Transverse colon (tissue), 4 donors: ENCODE results near the gene CCDC160. TPM values are rescaled to one million over a fixed set of nuclear protein-coding genes. Genes with fewer than 3 reads are reported as not detected.

Experiments
- DNase-seq: peaks from one replicate; pipeline ENCODE4 v3.0.0-alpha.2; 2019
- H3K27ac ChIP-seq, 4 donors: fragments of 200-600 bp; sonication (generic); 2 replicates each; pipeline ENCODE4 v1.5.1; 2016 to 2018; ENCODE audit warnings: inconsistent platforms in 4 of 4
- H3K27me3 ChIP-seq: fragments of 200-600 bp; sonication (generic); 2 replicates; pipeline ENCODE4 v1.5.1; 2017; ENCODE audit warnings: inconsistent platforms
- H3K36me3 ChIP-seq, 4 donors: fragments of 200-600 bp; sonication (generic); 2 replicates each; pipeline ENCODE4 v1.5.1; 2017 to 2019; ENCODE audit warnings: inconsistent platforms in 4 of 4
- H3K4me1 ChIP-seq, 4 donors: fragments of 200-600 bp; sonication (generic); 2 replicates each; pipeline ENCODE4 v1.5.1; 2017 to 2020; ENCODE audit warnings: inconsistent platforms in 4 of 4
- H3K4me3 ChIP-seq, 4 donors: fragments of 200-600 bp; sonication (generic); 1 replicate in 1 of 4; 2 replicates in 3 of 4; pipeline versions ENCODE4 v1.5.1 to v1.6.1; 2017 to 2019; ENCODE audit warnings: inconsistent platforms in 4 of 4
- H3K9me3 ChIP-seq, 2 donors: fragments of 200-600 bp; sonication (generic); 2 replicates each; pipeline ENCODE4 v1.5.1; 2017 to 2019; ENCODE audit warnings: inconsistent platforms in 2 of 2
- CTCF ChIP-seq, 5 experiments: fragments of 200-600 bp in 3 of 5; fragments of 450-650 bp in 2 of 5; sonication (generic) in 3 of 5; IDR thresholded peaks; 1 replicate in 2 of 5; 2 replicates in 3 of 5; pipeline ENCODE4 v1.5.1; 2016 to 2017; ENCODE audit warnings: antibody characterized with exemption in 5 of 5, inconsistent platforms in 3 of 5, mild to moderate bottlenecking in 2 of 5, moderate library complexity in 1 of 5
- EP300 ChIP-seq: sonication (generic); formaldehyde crosslinking; IDR thresholded peaks from one replicate; pipeline ENCODE4 v1.6.1; 2017; ENCODE audit warnings: antibody characterized with exemption, low read depth
- POLR2A ChIP-seq: fragments of 450-650 bp; IDR thresholded peaks from one replicate; pipeline ENCODE4 v1.6.1; 2016; ENCODE audit warnings: antibody characterized with exemption, mild to moderate bottlenecking, moderate library complexity
- POLR2AphosphoS5 ChIP-seq, 3 donors: sonication (generic); formaldehyde crosslinking; IDR thresholded peaks; one replicate each; pipeline ENCODE4 v1.6.1; 2016; ENCODE audit warnings: antibody characterized with exemption in 3 of 3
- WGBS, 2 donors: methylation state at CpG; one replicate each; pipeline ENCODE4 v1.1.5; 2018; ENCODE audit warnings: low coverage in 1 of 2; 5-methylcytosine and 5-hydroxymethylcytosine counted together
- in situ Hi-C, 4 donors: fragments of 200-750 bp; cut with MboI; loops; one replicate each; pipeline versions ENCODE4 v1.15.0 to v1.15.1; 2017; ENCODE audit warnings: low sequenced_read_pairs in 3 of 4, low pct_ligation_motif_present in 1 of 4, low pct_unique_long_range_greater_than_20kb in 1 of 4
- intact Hi-C: fragments of 100-400 bp; cut with DNase I; formaldehyde crosslinking; loops from one replicate; pipeline ENCODE4 v1.15.1; 2023; ENCODE audit warnings: low total_unique reads
- total RNA-seq, 4 donors: library from RNA; depleted of rRNA; stranded (reverse); fragments of >200 nt; gene quantifications; one replicate each; pipeline ENCODE4 v1.1.0, GENCODE V29; 2016

Gene CCDC160
- total RNA-seq: under 1 TPM in 1 of 4 donors, not detected in 3; 0.64 TPM

GRCh38 chrX:134236626-134237614, at the start of gene CCDC160:
CCDC160 (plus strand) TSS chrX:134237182; CDS start chrX:134244801, 7,619 bp downstream.
- intact Hi-C loops: no loop called here
- peak; percentile 30 for DNase-seq
- in situ Hi-C loops: no loop called here
- no peaks in the 10 kb centered on the region for H3K36me3 ChIP-seq
- peaks cover 0 to 4% (median 0%) of the 10 kb centered on the region in 4 donors for H3K4me1 ChIP-seq
- WGBS, 2 donors: 46% methylated on average over 40 of the region's 70 CpGs; no CpG with 5 or more reads in 1 of the 2 donors
- H3K27ac ChIP-seq: no peak within 1 kb of the TSS
- no peak for TF ChIP-seq CTCF (IDR thresholded peaks at IDR 0.05)
- no peak for TF ChIP-seq POLR2AphosphoS5 (IDR thresholded peaks at IDR 0.05)
- TF ChIP-seq POLR2A: no peak
- no peak for TF ChIP-seq EP300
- peak within 1 kb of the TSS; percentile 27 to 51 (median 36) for H3K4me3 ChIP-seq
- H3K27me3 ChIP-seq: peaks cover 9% of the 10 kb centered on the region
- no peaks in the 10 kb centered on the region for H3K9me3 ChIP-seq

- 42 to 71% methylated on average over 1 to 2 of the region's 2 CpGs for WGBS, 2 donors
- no peak overlapping the region for H3K4me3 ChIP-seq
- H3K36me3 ChIP-seq: no peaks in the 10 kb centered on the region
- no peak overlapping the region for H3K27ac ChIP-seq
- DNase-seq: no peak
- H3K27me3 ChIP-seq: no peaks in the 10 kb centered on the region
- intact Hi-C loops (no loop called here), in situ Hi-C loops (no loop called here)
- H3K9me3 ChIP-seq: no peaks in the 10 kb centered on the region
- H3K4me1 ChIP-seq: no peaks in the 10 kb centered on the region
- TF ChIP-seq CTCF (IDR thresholded peaks at IDR 0.05) (no peak), EP300 (no peak), POLR2A (no peak), POLR2AphosphoS5 (IDR thresholded peaks at IDR 0.05) (no peak)
These were observed 45.7 kb upstream of the CCDC160 start for GRCh38 chrX:134191281-134191680.

GRCh38 chrX:134194915-134195314, 42.1 kb upstream of the CCDC160 start:
- TF ChIP-seq CTCF (IDR thresholded peaks at IDR 0.05) (no peak), POLR2A (no peak), POLR2AphosphoS5 (IDR thresholded peaks at IDR 0.05) (no peak)
- no peaks in the 10 kb centered on the region for H3K4me1 ChIP-seq
- no peaks in the 10 kb centered on the region for H3K36me3 ChIP-seq
- DNase-seq: no peak
- 93 to 98% methylated on average over 4 to 6 of the region's 6 CpGs for WGBS, 2 donors
- H3K27me3 ChIP-seq: no peaks in the 10 kb centered on the region
- intact Hi-C loops: no loop called here
- in situ Hi-C loops: no loop called here
- no peak overlapping the region for H3K4me3 ChIP-seq
- no peak overlapping the region for H3K27ac ChIP-seq
- no peaks in the 10 kb centered on the region for H3K9me3 ChIP-seq

GRCh38 chrX:134202561-134202960, 34.4 kb upstream of the CCDC160 start:
- no peak overlapping the region for H3K4me3 ChIP-seq
- H3K27ac ChIP-seq: no peak overlapping the region
- intact Hi-C loops: no loop called here
- WGBS, 2 donors: 100% methylated on average over 1 of the region's 1 CpG; no CpG with 5 or more reads in 1 of the 2 donors
- no peaks in the 10 kb centered on the region for H3K27me3 ChIP-seq
- TF ChIP-seq POLR2AphosphoS5 (IDR thresholded peaks at IDR 0.05): no peak
- no peak for TF ChIP-seq POLR2A
- TF ChIP-seq EP300: no peak
- no peak for TF ChIP-seq CTCF (IDR thresholded peaks at IDR 0.05)
- H3K4me1 ChIP-seq: no peaks in the 10 kb centered on the region
- in situ Hi-C loops: no loop called here
- DNase-seq: no peak
- no peaks in the 10 kb centered on the region for H3K36me3 ChIP-seq
- no peaks in the 10 kb centered on the region for H3K9me3 ChIP-seq
